HepG2 (cell line): Measurements from ENCODE around the gene SAMD4B. TPM values are rescaled to one million over a fixed set of nuclear protein-coding genes. Genes with fewer than 3 reads are reported as not detected.

ENCODE experiments used
- AKNA ChIP-seq: sonication (generic); formaldehyde crosslinking; IDR thresholded peaks from 2 replicates; pipeline ENCODE4 v1.4.0; 2020; ENCODE audit warnings: missing genetic modification reagents, borderline replicate concordance
- HNF1A ChIP-seq, 2 experiments: sonication (generic) in 1 of 2; formaldehyde crosslinking in 1 of 2; IDR thresholded peaks; 2 replicates each; pipeline versions ENCODE4 v1.4.0 to v1.6.1; 2016 to 2020; ENCODE audit warnings: borderline replicate concordance in 1 of 2, low read depth in 1 of 2, mild to moderate bottlenecking in 1 of 2, missing genetic modification reagents in 1 of 2
- JUN ChIP-seq: sonication (generic); formaldehyde crosslinking; IDR thresholded peaks from 2 replicates; pipeline ENCODE4 v1.4.0; 2020; ENCODE audit warnings: mild to moderate bottlenecking, missing genetic modification reagents
- MED1 ChIP-seq: sonication (generic); formaldehyde crosslinking; IDR thresholded peaks from 2 replicates; pipeline ENCODE4 v1.4.0; 2020; ENCODE audit warnings: missing genetic modification reagents
- NCOR1 ChIP-seq: fragments of 200-600 bp; sonication (generic); IDR thresholded peaks from 2 replicates; pipeline ENCODE4 v1.7.0; 2017; ENCODE audit warnings: antibody characterized with exemption, low read length, borderline replicate concordance
- NR0B2 ChIP-seq: sonication (generic); formaldehyde crosslinking; IDR thresholded peaks from 2 replicates; pipeline ENCODE4 v1.4.0; 2020; ENCODE audit warnings: mild to moderate bottlenecking, missing genetic modification reagents
- PHF5A ChIP-seq: IDR thresholded peaks from one replicate; pipeline ENCODE4 v1.6.1; 2018; ENCODE audit warnings: low read depth, missing genetic modification reagents; ENCODE audit not compliant: unreplicated experiment
- POLR2AphosphoS5 ChIP-seq: IDR thresholded peaks from 2 replicates; pipeline ENCODE4 v1.6.1; 2012; ENCODE audit warnings: low read depth, low read length
- SAP130 ChIP-seq: IDR thresholded peaks from 2 replicates; pipeline ENCODE4 v1.6.1; 2016; ENCODE audit warnings: low read depth
- SIN3A ChIP-seq: IDR thresholded peaks from 2 replicates; pipeline ENCODE4 v1.6.1; 2011; ENCODE audit warnings: low read depth, mild to moderate bottlenecking, control low read depth, low read length, borderline replicate concordance
- ZNF10 ChIP-seq: sonication (generic); formaldehyde crosslinking; IDR thresholded peaks from 2 replicates; pipeline ENCODE4 v1.4.0; 2020; ENCODE audit warnings: mild to moderate bottlenecking, low read depth, missing genetic modification reagents, borderline replicate concordance
- ZNF572 ChIP-seq: sonication (generic); formaldehyde crosslinking; IDR thresholded peaks from 2 replicates; pipeline ENCODE4 v1.5.1; 2020; ENCODE audit warnings: mild to moderate bottlenecking, missing genetic modification reagents
- ZNF574 ChIP-seq: sonication (generic); formaldehyde crosslinking; IDR thresholded peaks from 2 replicates; pipeline ENCODE4 v1.4.0; 2020; ENCODE audit warnings: missing genetic modification reagents
- ZNF704 ChIP-seq: sonication (generic); formaldehyde crosslinking; IDR thresholded peaks from 2 replicates; pipeline ENCODE4 v1.8.1; 2023; ENCODE audit warnings: mild to moderate bottlenecking, inconsistent platforms, moderate library complexity, missing genetic modification reagents, borderline replicate concordance
- polyA plus RNA-seq, 8 experiments: library from polyadenylated mRNA; depleted of rRNA in 3 of 8; stranded (reverse) in 7 of 8; unstranded in 1 of 8; fragments of >200 nt; fragmentation: Illumina TruSeq in 4 of 8; extraction: Trizol in 4 of 8; gene quantifications; 2 replicates each; pipeline versions ENCODE4 v1.2.1 to v1.2.3, GENCODE V29; 2011 to 2016; ENCODE audit warnings: low read depth in 4 of 8, missing spikeins in 1 of 8, mixed read lengths in 1 of 8; ENCODE audit not compliant: insufficient read depth in 1 of 8
- total RNA-seq, 5 experiments: library from RNA; depleted of rRNA; stranded (reverse); fragments of >200 nt; fragmentation: Illumina TruSeq; extraction: Trizol; gene quantifications; 2 replicates each; pipeline ENCODE4 v1.2.3, GENCODE V29; 2016; ENCODE audit warnings: low read depth in 1 of 5

SAMD4B gene
- total and polyA plus RNA-seq, 2 of the 13 experiments (the other 11 are each of a cell fraction or from before 2014, with no cell fraction given), result 26.0 to 31.8 TPM

- TF ChIP-seq AKNA (no peak), NCOR1 (peak; percentile 80), ZNF10 (CRISPR knock-in tag) (no peak), ZNF704 (no peak), POLR2AphosphoS5 (peak; percentile 74), JUN (CRISPR knock-in tag) (no peak), NR0B2 (no peak), SAP130 (CRISPR knock-in tag) (peak; percentile 70), MED1 (peak; percentile 86), PHF5A (CRISPR knock-in tag) (no peak), ZNF572 (CRISPR knock-in tag) (no peak), SIN3A (peak; percentile 81; the same call in 1 of the 2 replicates), HNF1A (IDR thresholded peaks at IDR 0.05; ENCODE audit: low read depth) (0 out of 2 replicates have a peak, but pooled peaks have one; percentile 30), HNF1A (CRISPR knock-in tag; IDR thresholded peaks at IDR 0.05; ENCODE audit: borderline replicate concordance) (no peak), ZNF574 (CRISPR knock-in tag) (peak; percentile 66)
Observed at GRCh38 chr19:39411081-39411831, 69.0 kb downstream of the SAMD4B start (continued).
